Peyer's patch (tissue), 4 donors: Measurements from ENCODE around the gene CNGA1.

ENCODE experiments used
- CTCF ChIP-seq, 6 experiments: fragments of 450-650 bp in 4 of 6; fragments of 200-600 bp in 2 of 6; sonication (generic) in 1 of 6; IDR thresholded peaks; one replicate each; pipeline ENCODE4 v1.5.1; 2017 to 2019; ENCODE audit warnings: antibody characterized with exemption in 6 of 6, mild to moderate bottlenecking in 3 of 6, moderate library complexity in 1 of 6
- POLR2A ChIP-seq, 2 donors: fragments of 450-650 bp; IDR thresholded peaks; one replicate each; pipeline ENCODE4 v1.5.1; 2017; ENCODE audit warnings: antibody characterized with exemption in 2 of 2, mild to moderate bottlenecking in 2 of 2, moderate library complexity in 2 of 2

- no peak for TF ChIP-seq POLR2A (IDR thresholded peaks at IDR 0.05)
- TF ChIP-seq CTCF (IDR thresholded peaks at IDR 0.05), result no peak
Observed at GRCh38 chr4:48043504-48043903, 27.0 kb upstream of the CNGA1 start.
